HUES6 (cell line): ENCODE measurements around the gene MTFP1.

Experiments
- H3K27ac ChIP-seq: 2 replicates; pipeline ENCODE4 v1.7.0; 2013; ENCODE audit warnings: low read depth, mild to moderate bottlenecking, low read length, inconsistent platforms
- H3K27me3 ChIP-seq: 2 replicates; pipeline ENCODE4 v1.6.1; 2013; ENCODE audit warnings: low read length; ENCODE audit not compliant: control insufficient read depth, insufficient read depth
- H3K36me3 ChIP-seq: 2 replicates; pipeline ENCODE4 v1.6.1; 2013; ENCODE audit warnings: low read length; ENCODE audit not compliant: control insufficient read depth, insufficient read depth
- H3K4me1 ChIP-seq: 2 replicates; pipeline ENCODE4 v1.6.1; 2013; ENCODE audit warnings: low read length; ENCODE audit not compliant: control insufficient read depth, insufficient read depth
- H3K4me3 ChIP-seq: 2 replicates; pipeline ENCODE4 v1.5.1; 2013; ENCODE audit warnings: low read depth, low read length
- H3K9ac ChIP-seq: one replicate; pipeline ENCODE4 v1.6.1; 2013; ENCODE audit warnings: mild to moderate bottlenecking, low read length
- H3K9me3 ChIP-seq: 2 replicates; pipeline ENCODE4 v1.6.1; 2013; ENCODE audit warnings: low read depth, low read length; ENCODE audit not compliant: control insufficient read depth, insufficient read depth

Gene MTFP1

GRCh38 chr22:30420347-30421125 is 5.0 kb upstream of the MTFP1 start:
- Histone ChIP-seq H3K4me3 (no peak overlapping the region), H3K4me1 (peaks cover 24% of the 10 kb centered on the region), H3K27me3 (no peaks in the 10 kb centered on the region), H3K9ac (no peak overlapping the region), H3K9me3 (no peaks in the 10 kb centered on the region), H3K36me3 (peaks cover 47% of the 10 kb centered on the region), H3K27ac (no peak overlapping the region)

- H3K27me3 ChIP-seq, result no peaks in the 10 kb centered on the region
- no peaks in the 10 kb centered on the region for H3K9me3 ChIP-seq
- H3K9ac ChIP-seq, result peak overlapping the region; percentile 96
- H3K27ac ChIP-seq, result peak overlapping the region; percentile 96; the same call in 1 of the 2 replicates
- peaks cover 28% of the 10 kb centered on the region for H3K4me1 ChIP-seq
- H3K36me3 ChIP-seq, result peaks cover 33% of the 10 kb centered on the region
- H3K4me3 ChIP-seq, result peak overlapping the region; percentile 81
These were observed 3.7 kb upstream of the MTFP1 start for GRCh38 chr22:30421695-30422480.

- H3K4me1 ChIP-seq, result peaks cover 28% of the 10 kb centered on the region
- H3K4me3 ChIP-seq, result peak overlapping the region; percentile 81
- peak overlapping the region; percentile 96 for H3K9ac ChIP-seq
- peak overlapping the region; percentile 96 for H3K27ac ChIP-seq
- H3K27me3 ChIP-seq, result no peaks in the 10 kb centered on the region
- H3K9me3 ChIP-seq, result no peaks in the 10 kb centered on the region
- peaks cover 34% of the 10 kb centered on the region for H3K36me3 ChIP-seq
These were observed 2.9 kb upstream of the MTFP1 start for GRCh38 chr22:30422481-30423300.

- H3K27ac ChIP-seq, result peak overlapping the region; percentile 96
- H3K9ac ChIP-seq, result peak overlapping the region; percentile 96
- no peaks in the 10 kb centered on the region for H3K9me3 ChIP-seq
- peaks cover 35% of the 10 kb centered on the region for H3K36me3 ChIP-seq
- peaks cover 28% of the 10 kb centered on the region for H3K4me1 ChIP-seq
- no peaks in the 10 kb centered on the region for H3K27me3 ChIP-seq
- peak overlapping the region; percentile 81 for H3K4me3 ChIP-seq
These were observed 2.1 kb upstream of the MTFP1 start for GRCh38 chr22:30423301-30423958.

- H3K9me3 ChIP-seq, result no peaks in the 10 kb centered on the region
- H3K27me3 ChIP-seq, result no peaks in the 10 kb centered on the region
- peaks cover 28% of the 10 kb centered on the region for H3K4me1 ChIP-seq
- H3K36me3 ChIP-seq, result peaks cover 35% of the 10 kb centered on the region
- H3K4me3 ChIP-seq, result peak overlapping the region; percentile 81
- peak overlapping the region; percentile 96; the same call in 1 of the 2 replicates for H3K27ac ChIP-seq
- peak overlapping the region; percentile 96 for H3K9ac ChIP-seq
These were observed 1.5 kb upstream of the MTFP1 start for GRCh38 chr22:30423959-30424533.

GRCh38 chr22:30424534-30425326 is 838 bp upstream of the MTFP1 start:
- Histone ChIP-seq H3K4me1 (peaks cover 28% of the 10 kb centered on the region), H3K9ac (peak overlapping the region; percentile 44), H3K27ac (peak overlapping the region; percentile 4; the same call in 1 of the 2 replicates), H3K4me3 (peak overlapping the region; percentile 81), H3K27me3 (no peaks in the 10 kb centered on the region), H3K36me3 (peaks cover 35% of the 10 kb centered on the region), H3K9me3 (no peaks in the 10 kb centered on the region)

GRCh38 chr22:30425327-30425615 is 297 bp upstream of the MTFP1 start:
- Histone ChIP-seq H3K27me3 (no peaks in the 10 kb centered on the region), H3K4me3 (peak overlapping the region; percentile 81), H3K9ac (peak overlapping the region; percentile 77), H3K9me3 (no peaks in the 10 kb centered on the region), H3K36me3 (peaks cover 33% of the 10 kb centered on the region), H3K4me1 (peaks cover 28% of the 10 kb centered on the region), H3K27ac (peak overlapping the region; percentile 57; the same call in 1 of the 2 replicates)

GRCh38 chr22:30426388-30427353 is 1.1 kb downstream of the MTFP1 start:
- Histone ChIP-seq H3K4me1 (peaks cover 22% of the 10 kb centered on the region), H3K4me3 (peak overlapping the region; percentile 81), H3K9me3 (no peaks in the 10 kb centered on the region), H3K27ac (peak overlapping the region; percentile 57; the same call in 1 of the 2 replicates), H3K36me3 (peaks cover 21% of the 10 kb centered on the region), H3K27me3 (no peaks in the 10 kb centered on the region), H3K9ac (peak overlapping the region; percentile 77)

- Histone ChIP-seq H3K4me1 (peaks cover 10% of the 10 kb centered on the region; the same call in 1 of the 2 replicates), H3K4me3 (no peak overlapping the region), H3K9ac (no peak overlapping the region), H3K9me3 (no peaks in the 10 kb centered on the region), H3K36me3 (peaks cover 21% of the 10 kb centered on the region), H3K27me3 (no peaks in the 10 kb centered on the region), H3K27ac (no peak overlapping the region)
These were observed 2.3 kb downstream of the MTFP1 start for GRCh38 chr22:30427871-30428270.
